ENCODE results near the gene ZMYND10. TPM values are rescaled to one million over a fixed set of nuclear protein-coding genes. Genes with fewer than 3 reads are reported as not detected.
A peak's percentile ranks its signal among the peaks of the same experiment; 100 is the strongest.

ZMYND10 gene
- total RNA-seq, 5 donors from 2014 or later (not counting 1 experiment from before 2014, with no cell fraction given) = 1.2 to 6.1 (median 2.9) TPM

DNA sequence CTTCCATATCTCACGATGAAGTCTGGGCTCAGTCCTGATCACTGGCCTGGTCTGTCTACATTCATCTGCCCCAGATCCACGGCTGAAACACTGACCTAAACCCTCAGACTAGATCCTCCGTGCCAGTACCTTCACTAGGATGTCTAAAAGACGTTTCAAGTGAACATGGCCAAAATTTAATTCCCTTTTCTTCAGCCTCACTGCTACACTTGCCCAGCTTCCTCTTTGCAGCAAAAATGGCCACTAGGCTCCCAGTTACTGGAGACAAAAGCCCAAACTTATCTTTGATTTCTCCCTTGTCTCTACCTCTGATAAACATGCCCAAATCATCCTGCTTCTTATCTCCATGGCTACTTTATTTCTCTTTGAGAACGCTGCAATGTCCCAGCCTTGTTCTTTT, 6.6 kb downstream of the ZMYND10 start:
- DNase-seq (no peak), ATAC-seq (replicated peaks in 1 of 4) (no peak)
- H3K27me3 ChIP-seq (replicated peaks in 1 of 2; ENCODE audit: control insufficient read depth in 2 of 2, extremely low read depth in 1 of 2, insufficient read depth in 2 of 2, low read length in 1 of 2) = no peaks in the 10 kb centered on the region
- peak overlapping the region; percentile 97 for H3K27ac ChIP-seq (ENCODE audit: low read length)
- Mint-ChIP-seq H3K27me3 (no peaks in the 10 kb centered on the region), H3K27ac (peak overlapping the region; percentile 93 to 95), H3K4me1 (peaks cover 57 to 66% (median 60%) of the 10 kb centered on the region in 3 donors), H3K36me3 (no peaks in the 10 kb centered on the region), H3K4me3 (peak overlapping the region; percentile 86 to 90 (median 88)), H3K9me3 (no peaks in the 10 kb centered on the region)
- WGBS (ENCODE audit: insufficient coverage) = 31% methylated on average over 4 of the region's 5 CpGs
- peaks cover 29 to 85% of the 10 kb centered on the region in 2 experiments for H3K4me1 ChIP-seq (ENCODE audit: control insufficient read depth in 1 of 2, extremely low read depth in 1 of 2, insufficient read depth in 2 of 2, low read length in 2 of 2)
- H3K4me3 ChIP-seq (ENCODE audit: control insufficient read depth in 1 of 2, extremely low read depth in 1 of 2, low read length in 1 of 2) = peak overlapping the region; percentile 35 to 84
- POLR2A ChIA-PET = no interaction called here
- CTCF ChIA-PET = interaction anchor here in 1 of 2 donors (0.7 to 1.4 kb wide), 2 partner anchors 40 to 173 kb away, joined by 4 to 7 read pairs; partner anchors contain the start of genes HYAL3 and NAA80
- H3K36me3 ChIP-seq (ENCODE audit: control insufficient read depth in 2 of 2, extremely low read depth in 1 of 2, insufficient read depth in 1 of 2, low read length in 1 of 2) = peaks cover 0 to 10% of the 10 kb centered on the region in 2 donors
- no peaks in the 10 kb centered on the region for H3K9me3 ChIP-seq

- ChIA-PET POLR2A (interaction anchor here (0.6 to 2.9 kb wide), 7 partner anchors 10 to 1421 kb away, joined by 3 to 11 read pairs (median 4); partner anchors contain the start of genes GNAI2 (in 1 of the 2), HYAL3 (in 1 of the 2), MANF (in 1 of the 2) and NAA80 (in 1 of the 2)), CTCF (interaction anchor here (0.5 to 2.1 kb wide), 17 partner anchors 9 to 397 kb away, joined by 3 to 16 read pairs (median 4); partner anchors contain the start of genes CISH (in 1 of the 2), CYB561D2 (in 1 of the 2), GNAI2 (in 1 of the 2) and HYAL3 (in 1 of the 2))
- DNase-seq = peak; percentile 80 to 97 (median 90)
- no peaks in the 10 kb centered on the region for H3K9me3 Mint-ChIP-seq
- peak; percentile 77 to 84 (median 80) for ATAC-seq (replicated peaks in 1 of 4)
- peak overlapping the region; percentile 68 to 84 for H3K4me3 ChIP-seq (ENCODE audit: control insufficient read depth in 1 of 2, extremely low read depth in 1 of 2, low read length in 1 of 2)
- H3K27me3 Mint-ChIP-seq = no peaks in the 10 kb centered on the region
- peaks cover 32 to 95% of the 10 kb centered on the region in 2 experiments for H3K4me1 ChIP-seq (ENCODE audit: control insufficient read depth in 1 of 2, extremely low read depth in 1 of 2, insufficient read depth in 2 of 2, low read length in 2 of 2)
- peak overlapping the region; percentile 86 to 90 (median 88) for H3K4me3 Mint-ChIP-seq
- H3K27me3 ChIP-seq (replicated peaks in 1 of 2; ENCODE audit: control insufficient read depth in 2 of 2, extremely low read depth in 1 of 2, insufficient read depth in 2 of 2, low read length in 1 of 2) = no peaks in the 10 kb centered on the region
- peaks cover 63 to 71% (median 71%) of the 10 kb centered on the region in 3 donors for H3K4me1 Mint-ChIP-seq
- H3K9me3 ChIP-seq = no peaks in the 10 kb centered on the region
- WGBS (ENCODE audit: insufficient coverage) = under 1% methylated on average over 77 of the region's 79 CpGs
- H3K27ac ChIP-seq (ENCODE audit: low read length) = peak overlapping the region; percentile 97
- peaks cover 0 to 16% of the 10 kb centered on the region in 2 donors for H3K36me3 ChIP-seq (ENCODE audit: control insufficient read depth in 2 of 2, extremely low read depth in 1 of 2, insufficient read depth in 1 of 2, low read length in 1 of 2)
- peaks cover under 1% of the 10 kb centered on the region for H3K36me3 Mint-ChIP-seq
- peak overlapping the region; percentile 93 to 95 for H3K27ac Mint-ChIP-seq
Measured at GRCh38 chr3:50337175-50337861, 8.2 kb downstream of the ZMYND10 start.

GRCh38 chr3:50336452-50337174, 8.9 kb downstream of the ZMYND10 start:
- Mint-ChIP-seq H3K4me3 (peak overlapping the region; percentile 86 to 90 (median 88)), H3K27me3 (no peaks in the 10 kb centered on the region), H3K36me3 (peaks cover 5% of the 10 kb centered on the region), H3K27ac (peak overlapping the region; percentile 93 to 96), H3K9me3 (no peaks in the 10 kb centered on the region), H3K4me1 (peaks cover 63 to 72% (median 69%) of the 10 kb centered on the region in 3 donors)
- Histone ChIP-seq H3K9me3 (no peaks in the 10 kb centered on the region), H3K36me3 (ENCODE audit: control insufficient read depth in 2 of 2, extremely low read depth in 1 of 2, insufficient read depth in 1 of 2, low read length in 1 of 2) (peaks cover 4 to 23% of the 10 kb centered on the region in 2 donors), H3K27ac (ENCODE audit: low read length) (peak overlapping the region; percentile 97), H3K4me1 (ENCODE audit: control insufficient read depth in 1 of 2, extremely low read depth in 1 of 2, insufficient read depth in 2 of 2, low read length in 2 of 2) (peaks cover 32 to 95% of the 10 kb centered on the region in 2 experiments), H3K27me3 (replicated peaks in 1 of 2; ENCODE audit: control insufficient read depth in 2 of 2, extremely low read depth in 1 of 2, insufficient read depth in 2 of 2, low read length in 1 of 2) (no peaks in the 10 kb centered on the region), H3K4me3 (ENCODE audit: control insufficient read depth in 1 of 2, extremely low read depth in 1 of 2, low read length in 1 of 2) (peak overlapping the region; percentile 68 to 84)
- DNase-seq (peak in 1 of 35 experiments; percentile 11), ATAC-seq (replicated peaks in 1 of 4) (peak; percentile 41 to 44 (median 44))
- WGBS (ENCODE audit: insufficient coverage) = 1% methylated on average over 31 of the region's 31 CpGs
- ChIA-PET CTCF (interaction anchor here in 1 of 2 donors (0.6 to 2.1 kb wide), 14 partner anchors 8 to 278 kb away, joined by 3 to 16 read pairs (median 4); partner anchors contain the start of genes CYB561D2, GNAI2, HYAL3 and NAA80), POLR2A (interaction anchor here (0.6 to 2.9 kb wide), 8 partner anchors 9 to 1420 kb away, joined by 3 to 11 read pairs (median 4); partner anchors contain the start of genes GNAI2 (in 1 of the 2), HYAL3 (in 1 of the 2), MANF (in 1 of the 2) and NAA80 (in 1 of the 2))

DNA sequence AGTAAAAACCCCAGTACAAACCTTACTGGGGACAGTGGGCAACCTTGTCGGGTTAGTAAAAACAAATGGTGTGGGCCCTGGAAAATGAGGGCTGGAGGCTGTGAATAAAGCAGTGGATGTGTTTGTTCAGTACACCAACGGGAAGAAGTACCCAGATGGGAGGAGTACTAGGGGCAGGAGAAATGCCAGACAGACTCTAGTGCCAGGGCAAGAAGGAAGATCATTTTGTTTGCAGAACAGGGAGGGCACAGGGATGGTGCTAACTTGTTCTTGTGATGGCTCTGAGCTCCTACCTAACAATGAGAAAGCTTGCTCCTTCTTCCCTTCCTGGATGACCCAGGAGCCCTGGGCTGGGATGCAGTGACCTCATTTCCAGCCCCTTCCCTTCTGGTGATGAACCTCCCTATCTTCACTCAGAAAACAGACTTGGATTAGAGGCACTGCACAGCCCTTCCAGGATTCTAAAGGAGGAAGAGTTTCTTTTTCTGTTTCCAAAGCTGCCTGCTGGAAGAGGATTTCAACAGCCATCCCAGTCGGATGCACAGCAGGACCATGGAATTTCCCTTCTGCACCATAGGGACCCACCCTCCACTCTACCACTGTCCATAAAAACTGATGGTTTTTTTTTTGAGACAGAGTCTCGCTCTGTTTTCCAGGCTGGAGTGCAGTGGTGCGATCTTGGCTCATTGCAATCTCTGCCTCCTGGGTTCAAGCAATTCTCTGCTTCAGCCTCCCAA, 11.0 kb downstream of the ZMYND10 start:
- no peaks in the 10 kb centered on the region for H3K27me3 Mint-ChIP-seq
- peak overlapping the region; percentile 83 to 91 for H3K27ac Mint-ChIP-seq
- peaks cover 19% of the 10 kb centered on the region for H3K36me3 Mint-ChIP-seq
- CTCF ChIA-PET = interaction anchor here in 1 of 2 donors (0.6 kb wide), 1 partner anchor 10 kb away, joined by 3 read pairs; no protein-coding TSS in a partner anchor
- peaks cover 52 to 58% (median 56%) of the 10 kb centered on the region in 3 donors for H3K4me1 Mint-ChIP-seq
- Histone ChIP-seq H3K36me3 (ENCODE audit: control insufficient read depth in 2 of 2, extremely low read depth in 1 of 2, insufficient read depth in 1 of 2, low read length in 1 of 2) (peaks cover 12 to 44% of the 10 kb centered on the region in 2 donors), H3K9me3 (no peaks in the 10 kb centered on the region), H3K4me3 (ENCODE audit: control insufficient read depth in 1 of 2, extremely low read depth in 1 of 2, low read length in 1 of 2) (no peak overlapping the region), H3K27ac (ENCODE audit: low read length) (peak overlapping the region; percentile 54), H3K27me3 (replicated peaks in 1 of 2; ENCODE audit: control insufficient read depth in 2 of 2, extremely low read depth in 1 of 2, insufficient read depth in 2 of 2, low read length in 1 of 2) (no peaks in the 10 kb centered on the region), H3K4me1 (ENCODE audit: control insufficient read depth in 1 of 2, extremely low read depth in 1 of 2, insufficient read depth in 2 of 2, low read length in 2 of 2) (peaks cover 20 to 75% of the 10 kb centered on the region in 2 experiments)
- DNase-seq (no peak), ATAC-seq (replicated peaks in 1 of 4) (no peak)
- peak overlapping the region in 2 of 3 donors; percentile 21 to 86 for H3K4me3 Mint-ChIP-seq
- POLR2A ChIA-PET = interaction anchor here in 1 of 2 donors (0.7 kb wide), 1 partner anchor 19 kb away, joined by 3 read pairs; no protein-coding TSS in a partner anchor
- no peaks in the 10 kb centered on the region for H3K9me3 Mint-ChIP-seq
- WGBS (ENCODE audit: insufficient coverage) = 80% methylated on average over 3 of the region's 5 CpGs

DNA sequence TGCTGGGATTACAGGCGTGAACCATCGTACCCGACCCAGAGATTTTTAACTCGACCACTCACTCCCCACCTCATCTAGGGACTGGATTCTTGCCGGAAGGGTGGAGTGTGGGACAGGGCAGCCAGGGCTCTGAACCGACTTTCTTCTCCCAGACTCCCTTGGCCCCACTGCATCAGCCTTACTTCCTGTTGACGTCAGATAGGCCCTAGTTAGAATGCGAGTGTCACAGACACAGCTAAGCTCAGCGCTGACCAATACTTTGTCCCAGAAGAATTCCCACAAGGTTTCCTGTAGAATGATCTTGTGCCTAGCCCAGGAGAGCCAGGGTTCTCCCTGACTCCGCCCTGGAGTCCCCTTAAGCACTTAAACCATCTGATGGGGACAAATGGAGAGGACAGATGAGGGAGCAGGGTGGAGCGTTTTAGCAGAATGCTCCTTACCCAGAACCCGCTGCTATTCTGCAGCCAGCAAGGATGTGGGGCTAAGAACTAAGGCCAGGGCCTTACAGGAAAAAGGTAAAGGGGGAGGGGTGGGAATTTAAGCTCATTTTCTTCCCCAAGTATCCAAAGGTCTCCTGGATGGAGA, 11.7 kb downstream of the ZMYND10 start:
- Mint-ChIP-seq H3K27ac (peak overlapping the region; percentile 83 to 91), H3K9me3 (no peaks in the 10 kb centered on the region), H3K27me3 (no peaks in the 10 kb centered on the region), H3K4me3 (peak overlapping the region; percentile 25 to 86 (median 37)), H3K36me3 (peaks cover 19% of the 10 kb centered on the region), H3K4me1 (peaks cover 45 to 51% (median 49%) of the 10 kb centered on the region in 3 donors)
- ATAC-seq (replicated peaks in 1 of 4) = no peak
- Histone ChIP-seq H3K27me3 (replicated peaks in 1 of 2; ENCODE audit: control insufficient read depth in 2 of 2, extremely low read depth in 1 of 2, insufficient read depth in 2 of 2, low read length in 1 of 2) (no peaks in the 10 kb centered on the region), H3K27ac (ENCODE audit: low read length) (peak overlapping the region; percentile 54), H3K4me1 (ENCODE audit: control insufficient read depth in 1 of 2, extremely low read depth in 1 of 2, insufficient read depth in 2 of 2, low read length in 2 of 2) (peaks cover 17 to 68% of the 10 kb centered on the region in 2 experiments), H3K9me3 (no peaks in the 10 kb centered on the region), H3K36me3 (ENCODE audit: control insufficient read depth in 2 of 2, extremely low read depth in 1 of 2, insufficient read depth in 1 of 2, low read length in 1 of 2) (peaks cover 14 to 47% of the 10 kb centered on the region in 2 donors), H3K4me3 (ENCODE audit: control insufficient read depth in 1 of 2, extremely low read depth in 1 of 2, low read length in 1 of 2) (no peak overlapping the region)
- CTCF ChIA-PET = interaction anchor here in 1 of 2 donors (0.6 kb wide), 1 partner anchor 11 kb away, joined by 3 read pairs; no protein-coding TSS in a partner anchor
- POLR2A ChIA-PET = no interaction called here
- DNase-seq = peak in 1 of 35 experiments; percentile 70
- 52% methylated on average over 7 of the region's 12 CpGs for WGBS (ENCODE audit: insufficient coverage)
